Testis (tissue), 2 donors: ENCODE data around the gene SZT2.

Source experiments
- CTCF ChIP-seq, 3 experiments: fragments of 450-650 bp in 2 of 3; fragments of 200-600 bp in 1 of 3; sonication (generic) in 1 of 3; IDR thresholded peaks; one replicate each; pipeline ENCODE4 v1.5.1; 2016 to 2019; ENCODE audit warnings: antibody characterized with exemption in 3 of 3, mild to moderate bottlenecking in 2 of 3, moderate library complexity in 1 of 3
- POLR2A ChIP-seq: fragments of 450-650 bp; IDR thresholded peaks from one replicate; pipeline ENCODE4 v1.6.1; 2017; ENCODE audit warnings: antibody characterized with exemption, mild to moderate bottlenecking, moderate library complexity

- TF ChIP-seq CTCF (IDR thresholded peaks at IDR 0.05) (no peak), POLR2A (no peak)
Measured at GRCh38 chr1:43389326-43390313, at the start of gene SZT2, which contains the start of gene MED8.
